HepG2 (cell line): ENCODE results near the gene PRRT2. TPM values are rescaled to one million over a fixed set of nuclear protein-coding genes. Genes with fewer than 3 reads are reported as not detected.

Experiments used
- ATM ChIP-seq: fragments of 450-650 bp; IDR thresholded peaks from 2 replicates; pipeline ENCODE4 v1.7.1; 2017; ENCODE audit warnings: mild to moderate bottlenecking, borderline replicate concordance
- DPF2 ChIP-seq: sonication (generic); formaldehyde crosslinking; IDR thresholded peaks from 2 replicates; pipeline ENCODE4 v1.4.0; 2020; ENCODE audit warnings: mild to moderate bottlenecking, low read depth, missing genetic modification reagents, borderline replicate concordance
- EZH2 ChIP-seq: conservative IDR thresholded peaks from 2 replicates; pipeline ENCODE4 v1.6.1; 2012; ENCODE audit warnings: mild to moderate bottlenecking, low read depth, low read length, moderate library complexity
- FLYWCH1 ChIP-seq: sonication (generic); formaldehyde crosslinking; IDR thresholded peaks from 2 replicates; pipeline ENCODE4 v1.8.1; 2023; ENCODE audit warnings: mild to moderate bottlenecking, missing genetic modification reagents
- HOXD1 ChIP-seq: sonication (generic); formaldehyde crosslinking; IDR thresholded peaks from 2 replicates; pipeline ENCODE4 v1.5.0; 2020; ENCODE audit warnings: missing genetic modification reagents
- ISL2 ChIP-seq: sonication (generic); formaldehyde crosslinking; IDR thresholded peaks from 2 replicates; pipeline ENCODE4 v1.5.0; 2020; ENCODE audit warnings: missing genetic modification reagents
- MAZ ChIP-seq, 2 experiments: sonication (generic) in 1 of 2; formaldehyde crosslinking in 1 of 2; IDR thresholded peaks; 2 replicates each; pipeline versions ENCODE4 v1.5.0 to v1.6.1; 2012 to 2020; ENCODE audit warnings: low read depth in 2 of 2, mild to moderate bottlenecking in 2 of 2, borderline replicate concordance in 1 of 2, improper control_type of control experiment in 1 of 2, low read length in 1 of 2, missing genetic modification reagents in 1 of 2, moderate library complexity in 1 of 2
- MIXL1 ChIP-seq: IDR thresholded peaks from 2 replicates; pipeline ENCODE4 v1.6.1; 2016
- MTA1 ChIP-seq: sonication (generic); formaldehyde crosslinking; IDR thresholded peaks from 2 replicates; pipeline ENCODE4 v1.4.0; 2020; ENCODE audit warnings: missing genetic modification reagents, mild to moderate bottlenecking, borderline replicate concordance
- MXI1 ChIP-seq: IDR thresholded peaks from 3 replicates; pipeline ENCODE4 v1.6.1; 2012; ENCODE audit warnings: low read depth, low read length, inconsistent platforms, borderline replicate concordance
- NFRKB ChIP-seq: fragments of 450-650 bp; IDR thresholded peaks from 2 replicates; pipeline ENCODE4 v1.6.1; 2017
- PHF8 ChIP-seq: sonication (generic); formaldehyde crosslinking; IDR thresholded peaks from 2 replicates; pipeline ENCODE4 v1.5.0; 2020; ENCODE audit warnings: missing genetic modification reagents
- SAFB2 ChIP-seq: sonication (generic); formaldehyde crosslinking; IDR thresholded peaks from 2 replicates; pipeline ENCODE4 v1.5.1; 2020; ENCODE audit warnings: missing genetic modification reagents, low read depth, mild to moderate bottlenecking, borderline replicate concordance
- TBX2 ChIP-seq: sonication (generic); formaldehyde crosslinking; IDR thresholded peaks from 2 replicates; pipeline ENCODE4 v1.5.0; 2020; ENCODE audit warnings: missing genetic modification reagents, mild to moderate bottlenecking, borderline replicate concordance
- ZFP1 ChIP-seq: IDR thresholded peaks from 2 replicates; pipeline ENCODE4 v1.6.1; 2016
- ZNF34 ChIP-seq: sonication (generic); formaldehyde crosslinking; IDR thresholded peaks from 2 replicates; pipeline ENCODE4 v1.4.0; 2020; ENCODE audit warnings: mild to moderate bottlenecking, missing genetic modification reagents, borderline replicate concordance
- ZNF350 ChIP-seq: sonication (generic); formaldehyde crosslinking; IDR thresholded peaks from 2 replicates; pipeline ENCODE4 v1.4.0; 2020; ENCODE audit warnings: mild to moderate bottlenecking, low read depth, missing genetic modification reagents, borderline replicate concordance
- ZNF496 ChIP-seq: sonication (generic); formaldehyde crosslinking; IDR thresholded peaks from 2 replicates; pipeline ENCODE4 v1.8.1; 2023; ENCODE audit warnings: mild to moderate bottlenecking, moderate library complexity, missing genetic modification reagents; ENCODE audit not compliant: insufficient replicate concordance
- ZNF569 ChIP-seq: sonication (generic); formaldehyde crosslinking; IDR thresholded peaks from 2 replicates; pipeline ENCODE4 v1.5.0; 2020; ENCODE audit warnings: mild to moderate bottlenecking, missing genetic modification reagents, moderate library complexity, borderline replicate concordance
- ZNF781 ChIP-seq: sonication (generic); formaldehyde crosslinking; IDR thresholded peaks from 2 replicates; pipeline ENCODE4 v1.5.1; 2020; ENCODE audit warnings: borderline replicate concordance, mild to moderate bottlenecking, missing genetic modification reagents; ENCODE audit errors: not compliant biosample characterization
- polyA plus RNA-seq, 8 experiments: library from polyadenylated mRNA; depleted of rRNA in 3 of 8; stranded (reverse) in 7 of 8; unstranded in 1 of 8; fragments of >200 nt; fragmentation: Illumina TruSeq in 4 of 8; extraction: Trizol in 4 of 8; gene quantifications; 2 replicates each; pipeline versions ENCODE4 v1.2.1 to v1.2.3, GENCODE V29; 2011 to 2016; ENCODE audit warnings: low read depth in 4 of 8, missing spikeins in 1 of 8, mixed read lengths in 1 of 8; ENCODE audit not compliant: insufficient read depth in 1 of 8
- total RNA-seq, 5 experiments: library from RNA; depleted of rRNA; stranded (reverse); fragments of >200 nt; fragmentation: Illumina TruSeq; extraction: Trizol; gene quantifications; 2 replicates each; pipeline ENCODE4 v1.2.3, GENCODE V29; 2016; ENCODE audit warnings: low read depth in 1 of 5
- TF ChIP-seq, protein P1 (sequence below): sonication (generic); formaldehyde crosslinking; conservative IDR thresholded peaks from 2 replicates; pipeline ENCODE4 v1.8.0; 2022; ENCODE audit warnings: missing genetic modification reagents
- TF ChIP-seq, protein P2 (sequence below): sonication (generic); formaldehyde crosslinking; IDR thresholded peaks from 2 replicates; pipeline ENCODE4 v1.4.0; 2020; ENCODE audit warnings: missing genetic modification reagents
- TF ChIP-seq, protein P3 (sequence below): sonication (generic); formaldehyde crosslinking; IDR thresholded peaks from 2 replicates; pipeline ENCODE4 v1.8.0; 2022; ENCODE audit warnings: mild to moderate bottlenecking, missing genetic modification reagents, borderline replicate concordance
- TF ChIP-seq, protein P4 (sequence below), 2 experiments: fragments of 450-650 bp in 1 of 2; sonication (generic) in 1 of 2; formaldehyde crosslinking; IDR thresholded peaks; 2 replicates each; pipeline versions ENCODE4 v1.5.0 to v1.8.0; 2020 to 2022; ENCODE audit warnings: mild to moderate bottlenecking in 1 of 2, missing genetic modification reagents in 1 of 2

The PRRT2 gene
- total and polyA plus RNA-seq, 2 of the 13 experiments (the other 11 are each of a cell fraction or from before 2014, with no cell fraction given) = 0.51 to 1.1 TPM

DNA sequence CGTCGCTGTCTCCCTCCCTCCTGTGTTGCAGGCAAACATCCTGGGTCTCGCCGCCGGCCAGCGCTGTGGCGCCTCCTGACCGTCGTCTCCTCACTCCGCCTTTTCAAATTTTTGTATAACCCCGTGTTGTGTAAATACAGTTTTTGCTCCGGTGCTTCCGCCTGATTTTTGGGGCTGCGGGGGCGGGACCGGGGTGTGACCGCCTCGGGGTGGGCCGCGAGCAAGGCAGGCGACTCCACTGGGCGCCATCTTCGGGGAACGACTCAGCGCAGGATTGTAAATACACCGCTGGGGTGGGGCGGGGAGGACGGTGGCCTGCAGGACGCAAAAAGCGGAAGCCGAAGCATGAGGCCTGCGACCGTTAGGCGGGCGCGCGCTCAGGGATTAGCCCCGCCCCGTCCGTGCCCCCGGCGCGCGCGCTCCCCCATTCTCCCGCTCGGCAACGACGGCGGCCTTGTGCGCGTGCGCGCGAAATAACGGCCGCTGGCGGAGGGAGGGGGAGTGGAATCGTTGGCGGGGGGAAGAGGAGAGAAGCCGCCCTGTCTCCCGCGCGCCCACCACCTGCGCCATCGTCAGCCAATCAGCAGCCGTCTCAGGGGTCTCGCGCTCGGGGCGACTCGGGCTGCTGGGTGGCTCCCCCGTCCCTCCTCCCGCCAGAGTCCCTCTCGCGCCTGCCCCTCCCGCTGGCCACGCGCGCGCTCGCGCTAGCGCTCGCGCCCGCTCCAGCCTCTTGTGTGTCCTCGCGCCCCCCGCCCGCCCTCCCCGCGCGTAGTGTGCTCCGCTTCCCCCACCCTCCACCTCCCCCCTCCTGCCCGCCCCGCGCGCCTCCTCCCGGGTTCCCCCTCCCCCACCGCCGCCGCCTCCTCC lies 6.5 kb upstream of the PRRT2 start (continued):
- peak; percentile 62; the same call in 1 of the 2 replicates for TF ChIP-seq ZNF34 (CRISPR knock-in tag)
- no peak for TF ChIP-seq EZH2
- TF ChIP-seq ATM = no peak
- peak; percentile 82; the same call in 1 of the 2 replicates for TF ChIP-seq ZFP1
- peak; percentile 74 for TF ChIP-seq MIXL1 (CRISPR knock-in tag)
- TF ChIP-seq ZNF350 (CRISPR knock-in tag) = peak; percentile 99
- TF ChIP-seq FLYWCH1 (CRISPR knock-in tag) = no peak
- peak; percentile 99 for TF ChIP-seq MAZ (IDR thresholded peaks at IDR 0.05; ENCODE audit: borderline replicate concordance, low read depth, low read length)
- peak; percentile 100 for TF ChIP-seq MAZ (CRISPR knock-in tag; IDR thresholded peaks at IDR 0.05; ENCODE audit: low read depth)
- TF ChIP-seq ISL2 (CRISPR knock-in tag) = peak; percentile 64
- TF ChIP-seq HOXD1 (CRISPR knock-in tag) = peak; percentile 40
- TF ChIP-seq SAFB2 (CRISPR knock-in tag) = peak; percentile 96
- TF ChIP-seq MTA1 (CRISPR knock-in tag) = peak; percentile 76
- peak; percentile 88; the same call in 1 of the 3 replicates for TF ChIP-seq MXI1
- peak; percentile 89 for TF ChIP-seq PHF8 (CRISPR knock-in tag)
- TF ChIP-seq, protein P1, sequence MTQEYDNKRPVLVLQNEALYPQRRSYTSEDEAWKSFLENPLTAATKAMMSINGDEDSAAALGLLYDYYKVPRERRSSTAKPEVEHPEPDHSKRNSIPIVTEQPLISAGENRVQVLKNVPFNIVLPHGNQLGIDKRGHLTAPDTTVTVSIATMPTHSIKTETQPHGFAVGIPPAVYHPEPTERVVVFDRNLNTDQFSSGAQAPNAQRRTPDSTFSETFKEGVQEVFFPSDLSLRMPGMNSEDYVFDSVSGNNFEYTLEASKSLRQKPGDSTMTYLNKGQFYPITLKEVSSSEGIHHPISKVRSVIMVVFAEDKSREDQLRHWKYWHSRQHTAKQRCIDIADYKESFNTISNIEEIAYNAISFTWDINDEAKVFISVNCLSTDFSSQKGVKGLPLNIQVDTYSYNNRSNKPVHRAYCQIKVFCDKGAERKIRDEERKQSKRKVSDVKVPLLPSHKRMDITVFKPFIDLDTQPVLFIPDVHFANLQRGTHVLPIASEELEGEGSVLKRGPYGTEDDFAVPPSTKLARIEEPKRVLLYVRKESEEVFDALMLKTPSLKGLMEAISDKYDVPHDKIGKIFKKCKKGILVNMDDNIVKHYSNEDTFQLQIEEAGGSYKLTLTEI (CRISPR knock-in tag) = no peak
- TF ChIP-seq, protein P2, sequence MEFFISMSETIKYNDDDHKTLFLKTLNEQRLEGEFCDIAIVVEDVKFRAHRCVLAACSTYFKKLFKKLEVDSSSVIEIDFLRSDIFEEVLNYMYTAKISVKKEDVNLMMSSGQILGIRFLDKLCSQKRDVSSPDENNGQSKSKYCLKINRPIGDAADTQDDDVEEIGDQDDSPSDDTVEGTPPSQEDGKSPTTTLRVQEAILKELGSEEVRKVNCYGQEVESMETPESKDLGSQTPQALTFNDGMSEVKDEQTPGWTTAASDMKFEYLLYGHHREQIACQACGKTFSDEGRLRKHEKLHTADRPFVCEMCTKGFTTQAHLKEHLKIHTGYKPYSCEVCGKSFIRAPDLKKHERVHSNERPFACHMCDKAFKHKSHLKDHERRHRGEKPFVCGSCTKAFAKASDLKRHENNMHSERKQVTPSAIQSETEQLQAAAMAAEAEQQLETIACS (CRISPR knock-in tag) = peak; percentile 100
- no peak; the same call in none of the 2 replicates for TF ChIP-seq NFRKB
- TF ChIP-seq, protein P3, sequence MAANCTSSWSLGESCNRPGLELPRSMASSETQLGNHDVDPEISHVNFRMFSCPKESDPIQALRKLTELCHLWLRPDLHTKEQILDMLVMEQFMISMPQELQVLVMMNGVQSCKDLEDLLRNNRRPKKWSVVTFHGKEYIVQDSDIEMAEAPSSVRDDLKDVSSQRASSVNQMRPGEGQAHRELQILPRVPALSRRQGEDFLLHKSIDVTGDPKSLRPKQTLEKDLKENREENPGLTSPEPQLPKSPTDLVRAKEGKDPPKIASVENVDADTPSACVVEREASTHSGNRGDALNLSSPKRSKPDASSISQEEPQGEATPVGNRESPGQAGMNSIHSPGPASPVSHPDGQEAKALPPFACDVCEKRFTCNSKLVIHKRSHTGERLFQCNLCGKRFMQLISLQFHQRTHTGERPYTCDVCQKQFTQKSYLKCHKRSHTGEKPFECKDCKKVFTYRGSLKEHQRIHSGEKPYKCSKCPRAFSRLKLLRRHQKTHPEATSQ (CRISPR knock-in tag) = peak; percentile 38
- peak; percentile 86; the same call in 1 of the 2 replicates for TF ChIP-seq TBX2
- TF ChIP-seq, protein P4, sequence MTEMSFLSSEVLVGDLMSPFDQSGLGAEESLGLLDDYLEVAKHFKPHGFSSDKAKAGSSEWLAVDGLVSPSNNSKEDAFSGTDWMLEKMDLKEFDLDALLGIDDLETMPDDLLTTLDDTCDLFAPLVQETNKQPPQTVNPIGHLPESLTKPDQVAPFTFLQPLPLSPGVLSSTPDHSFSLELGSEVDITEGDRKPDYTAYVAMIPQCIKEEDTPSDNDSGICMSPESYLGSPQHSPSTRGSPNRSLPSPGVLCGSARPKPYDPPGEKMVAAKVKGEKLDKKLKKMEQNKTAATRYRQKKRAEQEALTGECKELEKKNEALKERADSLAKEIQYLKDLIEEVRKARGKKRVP (CRISPR knock-in tag; IDR thresholded peaks at IDR 0.05) = peak in 1 of 2 experiments; percentile 79; a peak in 2 of 4 replicates
- no peak for TF ChIP-seq DPF2
- peak; percentile 76 for TF ChIP-seq ZNF781
- TF ChIP-seq ZNF569 = peak; percentile 69; the same call in 1 of the 2 replicates
- TF ChIP-seq ZNF496 = no peak
